Pancreas (tissue), 10 donors: Measurements from ENCODE around the gene CAMSAP1. TPM values are rescaled to one million over a fixed set of nuclear protein-coding genes. Genes with fewer than 3 reads are reported as not detected.
"Not testable (repeated sequence)": the region's sequence is repeated elsewhere in the genome, so short reads cannot be mapped to it uniquely, and the experiment has no call there.

ENCODE experiments used
- ATAC-seq, 4 donors: fragments of 200-7000 bp; cut with Tn5 transposase; one replicate each; pipeline versions ENCODE4 v1.8.0 to v1.9.1; 2020; ENCODE audit warnings: mild to moderate bottlenecking in 4 of 4, moderate library complexity in 4 of 4
- DNase-seq, 6 donors: peaks; one replicate each; pipeline ENCODE4 v3.0.0-alpha.2; 2020
- FAIRE-seq: peaks from 2 replicates; lab custom pipeline; 2012; peaks lifted over from hg19 to GRCh38; lab: Jason Lieb, UNC
- H3K27ac ChIP-seq, 4 donors: fragments of 200-600 bp; sonication (generic); 1 replicate in 3 of 4; 2 replicates in 1 of 4; pipeline versions ENCODE4 v1.5.0 to v1.8.0; 2020
- H3K27me3 ChIP-seq, 4 donors: fragments of 200-600 bp; one replicate each; pipeline ENCODE4 v1.8.0; 2021
- H3K36me3 ChIP-seq, 3 donors: fragments of 200-600 bp; sonication (generic) in 1 of 3; one replicate each; pipeline versions ENCODE4 v1.5.0 to v1.8.0; 2020 to 2021
- H3K4me1 ChIP-seq, 3 donors: fragments of 200-600 bp; one replicate each; pipeline ENCODE4 v1.8.0; 2021
- H3K4me3 ChIP-seq, 4 donors: fragments of 200-600 bp; sonication (generic) in 2 of 4; one replicate each; pipeline versions ENCODE4 v1.5.0 to v1.8.0; 2020 to 2021
- H3K9me3 ChIP-seq, 4 donors: fragments of 200-600 bp; one replicate each; pipeline ENCODE4 v1.8.0; 2021
- CTCF ChIP-seq, 4 donors: fragments of 200-600 bp; sonication (generic) in 3 of 4; IDR thresholded peaks; one replicate each; pipeline versions ENCODE4 v1.5.0 to v1.8.0; 2021; ENCODE audit warnings: antibody characterized with exemption in 4 of 4
- WGBS, 2 donors: extraction: QIAGEN DNeasy Blood & Tissue Kit; methylation state at CpG; one replicate each; pipeline ENCODE4 v1.1.7; 2013; 5-methylcytosine and 5-hydroxymethylcytosine counted together
- intact Hi-C, 3 donors: fragments of 100-400 bp; cut with DNase I; formaldehyde crosslinking; loops; one replicate each; pipeline versions ENCODE4 v1.11.1 to v1.14.2; 2022
- polyA plus RNA-seq, 2 donors: library from polyadenylated mRNA; stranded (reverse); fragments of 200-250 nt; gene quantifications; one replicate each; pipeline ENCODE4 v1.2.3, GENCODE V29; 2013
- total RNA-seq, 6 donors: library from RNA; stranded (reverse); fragmentation: NEBNext Ultra II Directional in 4 of 6; extraction: Animal tissue kit (Norgen Biotek cat#: 25700) in 4 of 6; gene quantifications; one replicate each; pipeline versions ENCODE4 v1.2.1 to v1.2.4, GENCODE V29; 2021 to 2023
- donor health status: healthy with polysubstance abuse.
- donor health status: DM: no; HTN: no; CAD: no; lungs with moderate emphysema.
- donor health status: DM: no; HTN: no; CAD: no.
- donor health status: control.
- donor health status: control.
- donor health status: Bipolar disorder and iron deficiency.
- donor health status: DM: yes; HTN: yes; CAD: no.
- donor health status: DM: no; HTN: no; CAD: no.
- donor health status: DM: no; HTN: no; CAD: no.
- donor health status: DM: yes; HTN: yes; CAD: no.

The CAMSAP1 gene
- total and polyA plus RNA-seq, 8 donors: 3.8 to 20.1 (median 12.7) TPM

- Histone ChIP-seq H3K4me3 (no peak overlapping the region), H3K27ac (no peak overlapping the region), H3K9me3 (no peaks in the 10 kb centered on the region), H3K27me3 (no peaks in the 10 kb centered on the region), H3K36me3 (no peaks in the 10 kb centered on the region), H3K4me1 (no peaks in the 10 kb centered on the region)
- intact Hi-C loops: no loop called here
- TF ChIP-seq CTCF (IDR thresholded peaks at IDR 0.05): no peak
- FAIRE-seq (no peak), DNase-seq (no peak), ATAC-seq (no peak)
- 91 to 96% methylated on average over 2 of the region's 2 CpGs for WGBS, 2 donors
These were observed 10.7 kb downstream of the CAMSAP1 start for GRCh38 chr9:135896626-135897025.

- intact Hi-C loops: no loop called here
- WGBS, 2 donors: 93 to 95% methylated on average over 3 of the region's 3 CpGs
- no peak for DNase-seq
- no peak for ATAC-seq
- no peak for TF ChIP-seq CTCF (IDR thresholded peaks at IDR 0.05)
- Histone ChIP-seq H3K9me3 (no peaks in the 10 kb centered on the region), H3K4me3 (no peak overlapping the region), H3K27me3 (no peaks in the 10 kb centered on the region), H3K4me1 (no peaks in the 10 kb centered on the region), H3K36me3 (no peaks in the 10 kb centered on the region), H3K27ac (no peak overlapping the region)
- FAIRE-seq: no peak
These were observed 11.1 kb downstream of the CAMSAP1 start for GRCh38 chr9:135896205-135896604.

DNA sequence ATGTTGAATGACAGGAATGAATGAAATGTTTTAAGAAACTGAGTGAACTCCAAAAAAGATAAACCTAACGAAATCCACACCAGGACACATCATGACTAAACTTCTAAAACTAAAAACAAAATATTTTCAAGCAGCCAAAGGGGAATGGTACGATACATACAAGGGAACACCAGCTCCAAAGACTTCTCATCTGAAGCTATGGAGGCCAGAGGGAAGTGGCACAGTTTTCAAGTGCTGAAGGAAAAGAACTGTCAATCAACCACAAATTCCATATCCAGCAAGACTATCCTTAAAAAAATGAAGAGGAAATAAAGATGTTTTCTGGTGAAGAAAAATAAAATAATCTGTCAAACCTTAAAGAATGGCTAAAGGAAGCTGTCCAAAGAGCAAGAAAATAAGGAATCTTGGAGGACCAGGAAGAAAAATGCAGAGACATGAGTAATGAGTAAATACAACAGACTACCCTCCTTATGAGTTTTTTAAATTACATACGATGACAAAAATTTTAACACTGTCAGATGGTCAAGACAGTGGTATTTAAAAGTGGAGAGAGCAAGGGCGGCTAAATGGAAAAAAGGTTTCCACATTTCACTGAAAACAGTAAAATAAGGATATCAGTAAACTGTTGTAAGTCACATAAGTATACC lies 12.0 kb downstream of the CAMSAP1 start:
- no peak for FAIRE-seq
- Histone ChIP-seq H3K9me3 (no peaks in the 10 kb centered on the region), H3K4me1 (no peaks in the 10 kb centered on the region), H3K36me3 (no peaks in the 10 kb centered on the region), H3K4me3 (no peak overlapping the region), H3K27me3 (no peaks in the 10 kb centered on the region), H3K27ac (no peak overlapping the region)
- WGBS, 2 donors: 94% methylated on average over 4 of the region's 4 CpGs
- no peak for TF ChIP-seq CTCF (IDR thresholded peaks at IDR 0.05)
- no peak for DNase-seq
- intact Hi-C loops: no loop called here
- no peak for ATAC-seq

- ATAC-seq (no peak), FAIRE-seq (no peak), DNase-seq (no peak)
- TF ChIP-seq CTCF (IDR thresholded peaks at IDR 0.05): no peak
- H3K9me3 ChIP-seq: no peaks in the 10 kb centered on the region
- no peak overlapping the region for H3K27ac ChIP-seq
- WGBS, 2 donors: 89 to 96% methylated on average over 1 of the region's 1 CpG
- intact Hi-C loops: no loop called here
- H3K4me3 ChIP-seq: no peak overlapping the region
- H3K4me1 ChIP-seq: peaks cover 0 to 3% (median 0%) of the 10 kb centered on the region in 3 donors
- no peaks in the 10 kb centered on the region for H3K36me3 ChIP-seq
- no peaks in the 10 kb centered on the region for H3K27me3 ChIP-seq
These were observed 14.2 kb downstream of the CAMSAP1 start for GRCh38 chr9:135893104-135893503.

DNA sequence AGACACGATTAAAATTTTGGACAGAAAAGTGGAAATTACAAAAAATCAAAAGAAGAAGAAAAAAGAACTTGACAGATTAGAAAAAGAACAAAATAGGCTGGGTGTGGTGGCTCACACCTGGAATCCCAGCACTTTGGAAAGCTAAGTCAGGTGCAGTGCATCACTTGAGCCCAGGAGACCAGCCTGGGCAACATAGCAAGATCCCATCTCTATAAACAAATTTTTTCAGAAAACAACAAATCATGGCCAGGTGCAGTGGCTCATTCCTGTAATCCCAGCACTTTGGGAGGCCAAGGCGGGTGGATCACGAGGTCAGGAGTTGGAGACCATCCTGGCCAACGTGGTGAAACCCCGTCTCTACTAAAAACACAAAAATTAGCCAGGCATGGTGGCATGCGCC lies 15.0 kb downstream of the CAMSAP1 start:
- H3K27me3 ChIP-seq, H3K4me1 ChIP-seq, H3K36me3 ChIP-seq, H3K4me3 ChIP-seq, intact Hi-C loops, DNase-seq, FAIRE-seq, ATAC-seq, H3K9me3 ChIP-seq, H3K27ac ChIP-seq: not testable (repeated sequence)
- WGBS, 2 donors: 94% methylated on average over 6 of the region's 6 CpGs
